CD4-positive, CD25-positive, alpha-beta regulatory T cell (primary cell): Measurements from ENCODE around the gene FAAP100. TPM values are rescaled to one million over a fixed set of nuclear protein-coding genes. Genes with fewer than 3 reads are reported as not detected.

Experiments used
- ATAC-seq, 2 donors: fragments of 150-1000 bp; cut with Tn5 transposase; one replicate each; pipeline ENCODE4 v1.10.0; 2021; ENCODE audit warnings: low read depth in 2 of 2, moderate number of reproducible peaks in 2 of 2, moderate library complexity in 1 of 2
- DNase-seq, 3 donors: peaks; one replicate each; pipeline versions ENCODE4 v3.0.0 to v3.0.0-alpha.2; 2012 to 2022; ENCODE audit warnings: mixed read lengths in 1 of 3
- H3K27ac ChIP-seq: one replicate; pipeline ENCODE4 v1.7.0; 2013; ENCODE audit warnings: mild to moderate bottlenecking, low read length; ENCODE audit not compliant: insufficient read depth, poor library complexity, severe bottlenecking
- H3K27me3 ChIP-seq: one replicate; pipeline ENCODE4 v1.7.0; 2013; ENCODE audit warnings: low read length; ENCODE audit not compliant: control insufficient read depth, insufficient read depth
- H3K36me3 ChIP-seq: one replicate; pipeline ENCODE4 v1.7.0; 2013; ENCODE audit warnings: mild to moderate bottlenecking, low read length, moderate library complexity; ENCODE audit not compliant: control insufficient read depth, insufficient read depth
- H3K4me1 ChIP-seq: 2 replicates; pipeline ENCODE4 v1.7.0; 2013; ENCODE audit warnings: mild to moderate bottlenecking, low read length; ENCODE audit not compliant: insufficient read depth, control insufficient read depth, poor library complexity, severe bottlenecking
- H3K4me3 ChIP-seq: one replicate; pipeline ENCODE4 v1.7.0; 2013; ENCODE audit warnings: low read depth, mild to moderate bottlenecking, low read length, moderate library complexity
- H3K9me3 ChIP-seq, 2 experiments: 1 replicate in 1 of 2; 2 replicates in 1 of 2; pipeline ENCODE4 v1.7.0; 2013; ENCODE audit warnings: low read length in 2 of 2, mild to moderate bottlenecking in 1 of 2, moderate library complexity in 1 of 2; ENCODE audit not compliant: control insufficient read depth in 2 of 2
- H3K27ac Mint-ChIP-seq, 3 donors: one replicate each; pipeline ENCODE4 v1.8.0; 2020 to 2022; ENCODE audit warnings: mild to moderate bottlenecking in 3 of 3, mixed read lengths in 3 of 3, moderate library complexity in 2 of 3
- H3K27me3 Mint-ChIP-seq: one replicate; pipeline ENCODE4 v1.8.0; 2022; ENCODE audit warnings: mild to moderate bottlenecking, mixed read lengths
- H3K36me3 Mint-ChIP-seq: one replicate; pipeline ENCODE4 v1.8.0; 2020; ENCODE audit warnings: mixed read lengths
- H3K4me1 Mint-ChIP-seq, 4 donors: one replicate each; pipeline ENCODE4 v1.8.0; 2020 to 2022; ENCODE audit warnings: mixed read lengths in 4 of 4, mild to moderate bottlenecking in 1 of 4
- H3K4me3 Mint-ChIP-seq, 4 donors: one replicate each; pipeline ENCODE4 v1.8.0; 2020 to 2022; ENCODE audit warnings: mild to moderate bottlenecking in 4 of 4, mixed read lengths in 4 of 4, moderate library complexity in 3 of 4
- H3K9me3 Mint-ChIP-seq, 7 donors: one replicate each; pipeline ENCODE4 v1.8.0; 2020 to 2022; ENCODE audit warnings: mixed read lengths in 7 of 7, mild to moderate bottlenecking in 3 of 7, moderate library complexity in 2 of 7
- polyA plus RNA-seq, 4 donors: library from polyadenylated mRNA; unstranded; fragments of 300-500 nt; fragmentation: Illumina TruSeq; gene quantifications; one replicate each; pipeline ENCODE4 v1.2.3, GENCODE V29; 2021
- total RNA-seq: library from RNA; stranded (reverse); gene quantifications from one replicate; pipeline ENCODE4 v1.2.3, GENCODE V29; 2022

FAAP100 gene
- total and polyA plus RNA-seq, 5 donors from 2014 or later, result 8.2 to 28.1 (median 11.5) TPM

DNA sequence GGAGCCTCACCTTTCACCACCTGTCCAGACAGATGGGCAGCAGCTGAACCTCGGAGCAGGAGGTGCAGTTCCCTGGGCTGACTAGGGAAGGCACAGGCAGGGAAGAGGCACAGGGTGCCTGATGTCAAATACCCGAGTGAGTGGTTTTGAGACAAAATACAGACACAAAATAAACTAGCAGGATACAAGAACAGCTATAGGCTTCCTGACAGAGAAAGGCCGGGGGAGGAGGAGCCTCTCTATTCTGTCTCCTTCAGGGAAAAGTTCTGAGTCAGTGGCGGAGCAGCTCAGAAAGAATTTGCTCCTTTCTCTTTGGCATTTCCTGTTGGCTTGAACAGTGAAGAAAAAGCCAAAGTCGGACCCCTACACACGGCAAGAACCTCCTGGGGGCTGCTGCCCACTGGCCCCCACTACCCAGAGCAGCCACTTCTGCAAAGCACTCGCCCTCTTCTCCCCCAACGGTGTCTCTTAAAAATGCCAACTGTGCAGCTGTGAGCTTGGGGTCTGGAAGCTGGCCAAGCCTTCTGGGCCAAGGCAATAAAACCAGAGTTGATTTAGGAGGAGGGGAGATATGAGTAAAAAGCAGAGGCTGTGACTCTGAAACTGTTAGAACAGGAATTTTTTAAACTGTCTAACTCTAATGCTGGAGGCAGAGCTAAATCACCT, 14.4 kb upstream of the FAAP100 start:
- peak overlapping the region in 2 of 3 donors; percentile 12 to 20 for H3K27ac Mint-ChIP-seq
- peaks cover 85% of the 10 kb centered on the region for H3K36me3 ChIP-seq
- no peak overlapping the region for H3K4me3 ChIP-seq
- H3K27me3 Mint-ChIP-seq, result no peaks in the 10 kb centered on the region
- no peaks in the 10 kb centered on the region for H3K27me3 ChIP-seq
- H3K4me3 Mint-ChIP-seq, result no peak overlapping the region
- ATAC-seq (no peak), DNase-seq (no peak)
- no peaks in the 10 kb centered on the region for H3K9me3 ChIP-seq
- no peaks in the 10 kb centered on the region for H3K9me3 Mint-ChIP-seq
- no peaks in the 10 kb centered on the region for H3K4me1 Mint-ChIP-seq
- peaks cover 30% of the 10 kb centered on the region for H3K36me3 Mint-ChIP-seq
- no peak overlapping the region for H3K27ac ChIP-seq
- no peaks in the 10 kb centered on the region for H3K4me1 ChIP-seq

DNA sequence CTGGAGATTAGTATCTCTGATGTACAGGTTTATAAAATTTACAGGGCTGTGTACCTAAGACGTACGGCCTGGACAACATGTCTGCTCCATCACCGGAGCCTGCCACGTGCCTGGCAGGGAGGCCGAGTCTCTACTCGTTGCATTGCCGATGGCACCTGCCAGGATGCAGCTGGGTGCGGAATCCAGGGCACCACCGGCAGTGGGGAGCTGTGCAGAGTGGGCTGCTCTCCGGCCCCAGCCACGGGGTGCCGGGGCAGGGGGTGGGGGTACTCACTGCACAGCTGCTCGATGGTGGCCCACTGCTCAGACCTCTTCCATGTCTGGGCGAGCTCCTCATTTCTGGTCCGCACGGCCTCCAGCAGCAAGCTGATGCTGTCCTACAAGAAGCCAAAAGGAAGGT, 13.1 kb upstream of the FAAP100 start:
- no peaks in the 10 kb centered on the region for H3K9me3 Mint-ChIP-seq
- Histone ChIP-seq H3K36me3 (peaks cover 75% of the 10 kb centered on the region), H3K27ac (no peak overlapping the region), H3K9me3 (no peaks in the 10 kb centered on the region), H3K27me3 (no peaks in the 10 kb centered on the region), H3K4me3 (no peak overlapping the region), H3K4me1 (no peaks in the 10 kb centered on the region)
- DNase-seq (no peak), ATAC-seq (no peak)
- no peak overlapping the region for H3K27ac Mint-ChIP-seq
- H3K27me3 Mint-ChIP-seq, result no peaks in the 10 kb centered on the region
- peaks cover 41% of the 10 kb centered on the region for H3K36me3 Mint-ChIP-seq
- no peak overlapping the region for H3K4me3 Mint-ChIP-seq
- peaks cover 0 to 5% (median 1%) of the 10 kb centered on the region in 4 donors for H3K4me1 Mint-ChIP-seq

- peaks cover 74% of the 10 kb centered on the region for H3K36me3 ChIP-seq
- peaks cover 42% of the 10 kb centered on the region for H3K36me3 Mint-ChIP-seq
- no peak overlapping the region for H3K4me3 ChIP-seq
- H3K4me1 Mint-ChIP-seq, result peaks cover 0 to 5% (median 1%) of the 10 kb centered on the region in 4 donors
- peak overlapping the region in 1 of 3 donors; percentile 63 for H3K27ac Mint-ChIP-seq
- H3K27me3 ChIP-seq, result no peaks in the 10 kb centered on the region
- H3K4me1 ChIP-seq, result no peaks in the 10 kb centered on the region
- H3K27me3 Mint-ChIP-seq, result no peaks in the 10 kb centered on the region
- no peaks in the 10 kb centered on the region for H3K9me3 Mint-ChIP-seq
- peak overlapping the region in 1 of 4 donors; percentile 28 for H3K4me3 Mint-ChIP-seq
- ATAC-seq (no peak), DNase-seq (no peak)
- no peaks in the 10 kb centered on the region for H3K9me3 ChIP-seq
- H3K27ac ChIP-seq, result no peak overlapping the region
Observed at GRCh38 chr17:81564778-81565177, 12.6 kb upstream of the FAAP100 start.

GRCh38 chr17:81563861-81564586, 11.9 kb upstream of the FAAP100 start:
- Histone ChIP-seq H3K9me3 (no peaks in the 10 kb centered on the region), H3K27me3 (no peaks in the 10 kb centered on the region), H3K4me1 (no peaks in the 10 kb centered on the region), H3K4me3 (no peak overlapping the region), H3K36me3 (peaks cover 68% of the 10 kb centered on the region), H3K27ac (no peak overlapping the region)
- DNase-seq (no peak), ATAC-seq (no peak)
- no peak overlapping the region for H3K27ac Mint-ChIP-seq
- H3K4me1 Mint-ChIP-seq, result peaks cover 0 to 5% (median 1%) of the 10 kb centered on the region in 4 donors
- no peaks in the 10 kb centered on the region for H3K27me3 Mint-ChIP-seq
- H3K4me3 Mint-ChIP-seq, result no peak overlapping the region
- H3K9me3 Mint-ChIP-seq, result no peaks in the 10 kb centered on the region
- peaks cover 42% of the 10 kb centered on the region for H3K36me3 Mint-ChIP-seq

- no peak for ATAC-seq
- Mint-ChIP-seq H3K9me3 (no peaks in the 10 kb centered on the region), H3K4me3 (no peak overlapping the region), H3K36me3 (peaks cover 32% of the 10 kb centered on the region), H3K27ac (no peak overlapping the region), H3K4me1 (peaks cover 0 to 5% (median 1%) of the 10 kb centered on the region in 4 donors), H3K27me3 (no peaks in the 10 kb centered on the region)
- no peak for DNase-seq
- H3K9me3 ChIP-seq, result no peaks in the 10 kb centered on the region
- H3K4me3 ChIP-seq, result no peak overlapping the region
- peaks cover 51% of the 10 kb centered on the region for H3K36me3 ChIP-seq
- H3K27ac ChIP-seq, result no peak overlapping the region
- no peaks in the 10 kb centered on the region for H3K27me3 ChIP-seq
- H3K4me1 ChIP-seq, result no peaks in the 10 kb centered on the region
Observed at GRCh38 chr17:81561494-81561885, 9.3 kb upstream of the FAAP100 start.

GRCh38 chr17:81558941-81559806, 7.0 kb upstream of the FAAP100 start:
- Histone ChIP-seq H3K27me3 (no peaks in the 10 kb centered on the region), H3K4me3 (no peak overlapping the region), H3K36me3 (peaks cover 28% of the 10 kb centered on the region), H3K4me1 (peaks cover 1% of the 10 kb centered on the region), H3K27ac (no peak overlapping the region), H3K9me3 (no peaks in the 10 kb centered on the region)
- ATAC-seq, result no peak
- H3K4me3 Mint-ChIP-seq, result no peak overlapping the region
- peaks cover 12% of the 10 kb centered on the region for H3K36me3 Mint-ChIP-seq
- peaks cover 0 to 5% (median 4%) of the 10 kb centered on the region in 4 donors for H3K4me1 Mint-ChIP-seq
- DNase-seq, result no peak
- peaks cover 2% of the 10 kb centered on the region for H3K27me3 Mint-ChIP-seq
- no peaks in the 10 kb centered on the region for H3K9me3 Mint-ChIP-seq
- no peak overlapping the region for H3K27ac Mint-ChIP-seq

GRCh38 chr17:81558115-81558468, 5.9 kb upstream of the FAAP100 start:
- Mint-ChIP-seq H3K9me3 (no peaks in the 10 kb centered on the region), H3K4me1 (peaks cover 0 to 15% (median 10%) of the 10 kb centered on the region in 4 donors), H3K27ac (no peak overlapping the region), H3K4me3 (no peak overlapping the region), H3K27me3 (peaks cover 5% of the 10 kb centered on the region), H3K36me3 (peaks cover 12% of the 10 kb centered on the region)
- Histone ChIP-seq H3K27ac (no peak overlapping the region), H3K4me3 (no peak overlapping the region), H3K27me3 (no peaks in the 10 kb centered on the region), H3K4me1 (peaks cover 12% of the 10 kb centered on the region), H3K36me3 (peaks cover 19% of the 10 kb centered on the region), H3K9me3 (no peaks in the 10 kb centered on the region)
- DNase-seq (no peak), ATAC-seq (no peak)
